IMR-90 (cell line): ENCODE measurements around the gene CSH1. TPM values are rescaled to one million over a fixed set of nuclear protein-coding genes. Genes with fewer than 3 reads are reported as not detected.
"Not testable (repeated sequence)": the region's sequence is repeated elsewhere in the genome, so short reads cannot be mapped to it uniquely, and the experiment has no call there.

ENCODE experiments used
- ATAC-seq: fragments of 200-7000 bp; cut with Tn5 transposase; 2 replicates; pipeline ENCODE4 v1.9.1; 2020; ENCODE audit warnings: low read depth, mild to moderate bottlenecking, moderate library complexity
- BruUV-seq: library from RNA; stranded (reverse); fragments of 400-500 nt; replicated peaks from 2 replicates; lab custom pipeline; 2021; lab: Mats Ljungman, UMichigan
- CTCF ChIA-PET: fragments of 300-600 bp; formaldehyde crosslinking; extraction: SDS; loops from one replicate; lab custom pipeline; 2021; ENCODE audit warnings: antibody characterized with exemption; lab: Yijun Ruan, JAX
- POLR2A ChIA-PET: fragments of 300-600 bp; sonication (Branson Sonifier 250); formaldehyde crosslinking; loops from one replicate; lab custom pipeline; 2022; ENCODE audit warnings: antibody characterized with exemption; ENCODE audit not compliant: unreplicated experiment; lab: Charles Lee
- DNase-seq: peaks from one replicate; pipeline ENCODE4 v3.0.0; 2013
- H2AFZ ChIP-seq: replicated peaks from 2 replicates; pipeline ENCODE3; 2013; ENCODE audit warnings: low read length, mild to moderate bottlenecking; ENCODE audit not compliant: poor library complexity
- H2AK5ac ChIP-seq: 2 replicates; pipeline ENCODE4 v1.6.1; 2013; ENCODE audit warnings: low read depth, low read length, inconsistent platforms
- H2AK9ac ChIP-seq: replicated peaks from 2 replicates; pipeline ENCODE3; 2013; ENCODE audit warnings: mild to moderate bottlenecking, low read depth, low read length, moderate library complexity; ENCODE audit not compliant: poor library complexity
- H2BK120ac ChIP-seq: 2 replicates; pipeline ENCODE4 v1.6.1; 2013; ENCODE audit warnings: low read depth, low read length, inconsistent platforms
- H2BK15ac ChIP-seq: 3 replicates; pipeline ENCODE4 v1.6.1; 2013; ENCODE audit warnings: low read depth, low read length, inconsistent platforms
- H2BK20ac ChIP-seq: 2 replicates; pipeline ENCODE4 v1.6.1; 2013; ENCODE audit warnings: low read depth, mild to moderate bottlenecking, inconsistent platforms, low read length, moderate library complexity
- H2BK5ac ChIP-seq: 2 replicates; pipeline ENCODE4 v1.6.1; 2013; ENCODE audit warnings: mild to moderate bottlenecking, low read depth, low read length, inconsistent platforms; ENCODE audit not compliant: poor library complexity, severe bottlenecking
- H3K14ac ChIP-seq: replicated peaks from 2 replicates; pipeline ENCODE4 v1.6.1; 2013; ENCODE audit warnings: low read depth, low read length, inconsistent platforms
- H3K18ac ChIP-seq: 2 replicates; pipeline ENCODE4 v1.6.1; 2013; ENCODE audit warnings: low read depth, low read length, control low read depth
- H3K23ac ChIP-seq: 2 replicates; pipeline ENCODE4 v1.6.1; 2013; ENCODE audit warnings: low read depth, low read length, inconsistent platforms
- H3K27ac ChIP-seq: 2 replicates; pipeline ENCODE4 v1.5.1; 2013; ENCODE audit warnings: mild to moderate bottlenecking, control low read depth, low read length; ENCODE audit not compliant: insufficient read depth
- H3K27me3 ChIP-seq: 2 replicates; pipeline ENCODE4 v1.6.1; 2013; ENCODE audit warnings: low read length; ENCODE audit not compliant: control insufficient read depth, insufficient read depth
- H3K36me3 ChIP-seq: 2 replicates; pipeline ENCODE4 v1.6.1; 2013; ENCODE audit warnings: low read length, mixed read lengths; ENCODE audit not compliant: control insufficient read depth, insufficient read depth
- H3K4ac ChIP-seq: 2 replicates; pipeline ENCODE4 v1.6.1; 2013; ENCODE audit warnings: low read depth, low read length, inconsistent platforms
- H3K4me1 ChIP-seq: 2 replicates; pipeline ENCODE4 v1.6.1; 2013; ENCODE audit warnings: low read length, mixed read lengths; ENCODE audit not compliant: control insufficient read depth, insufficient read depth
- H3K4me2 ChIP-seq: 2 replicates; pipeline ENCODE4 v1.6.1; 2013; ENCODE audit warnings: low read depth, mild to moderate bottlenecking, control low read depth, low read length, moderate library complexity
- H3K4me3 ChIP-seq: 2 replicates; pipeline ENCODE4 v1.5.1; 2013; ENCODE audit warnings: low read depth, mild to moderate bottlenecking, control low read depth, low read length, moderate library complexity; ENCODE audit not compliant: insufficient read depth
- H3K56ac ChIP-seq: 2 replicates; pipeline ENCODE4 v1.6.1; 2013; ENCODE audit warnings: low read length, inconsistent platforms; ENCODE audit not compliant: insufficient read depth; ENCODE audit errors: extremely low read depth
- H3K79me1 ChIP-seq, 2 experiments: 2 replicates each; pipeline ENCODE4 v1.6.1; 2013; ENCODE audit warnings: low read length in 2 of 2, inconsistent platforms in 1 of 2, low read depth in 1 of 2
- H3K9ac ChIP-seq: 2 replicates; pipeline ENCODE4 v1.6.1; 2013; ENCODE audit warnings: low read depth, low read length, control low read depth
- H3K9me1 ChIP-seq: 2 replicates; pipeline ENCODE4 v1.6.1; 2013; ENCODE audit warnings: low read length, inconsistent platforms; ENCODE audit not compliant: insufficient read depth
- H3K9me3 ChIP-seq: 2 replicates; pipeline ENCODE4 v1.6.1; 2013; ENCODE audit warnings: low read length; ENCODE audit not compliant: control insufficient read depth, insufficient read depth
- H4K20me1 ChIP-seq: 2 replicates; pipeline ENCODE4 v1.6.1; 2013; ENCODE audit warnings: low read length, inconsistent platforms; ENCODE audit not compliant: insufficient read depth
- H4K5ac ChIP-seq: 2 replicates; pipeline ENCODE4 v1.6.1; 2013; ENCODE audit warnings: mild to moderate bottlenecking, low read depth, low read length, control low read depth
- H4K8ac ChIP-seq, 2 experiments: 2 replicates each; pipeline ENCODE4 v1.6.1; 2013; ENCODE audit warnings: low read depth in 2 of 2, low read length in 2 of 2, control low read depth in 1 of 2, inconsistent platforms in 1 of 2
- H4K91ac ChIP-seq: 2 replicates; pipeline ENCODE4 v1.6.1; 2013; ENCODE audit warnings: low read depth, low read length, inconsistent platforms; ENCODE audit not compliant: insufficient read depth
- WGBS, 2 experiments: methylation state at CpG; one replicate each; pipeline versions ENCODE4 v1.1.5 to v1.1.7; 2013; ENCODE audit warnings: missing lambda C conversion rate in 2 of 2; ENCODE audit not compliant: insufficient read length in 1 of 2; ENCODE audit errors: extremely low coverage in 2 of 2; 5-methylcytosine and 5-hydroxymethylcytosine counted together
- dilution Hi-C: fragments of 300-500 bp; cut with HindIII; formaldehyde crosslinking; loops from one replicate; pipeline ENCODE4 v1.14.3; 2018; ENCODE audit warnings: low sequenced_read_pairs; ENCODE audit not compliant: unreplicated experiment
- in situ Hi-C: fragments of 300-500 bp; cut with MboI; formaldehyde crosslinking; loops from 3 replicates; pipeline ENCODE4 v1.14.3; 2019; ENCODE audit warnings: low sequenced_read_pairs, inconsistent platforms, mixed read lengths
- intact Hi-C: fragments of 100-400 bp; cut with micrococcal nuclease; formaldehyde crosslinking; loops from 2 replicates; pipeline ENCODE4 v1.10.0; 2022
- polyA plus RNA-seq, 3 experiments: library from polyadenylated mRNA; depleted of rRNA; stranded (reverse); fragments of >200 nt; gene quantifications; 2 replicates each; pipeline ENCODE4 v1.2.3, GENCODE V29; 2012; ENCODE audit warnings: low replicate concordance in 1 of 3
- total RNA-seq: library from RNA; depleted of rRNA; stranded (reverse); fragments of >200 nt; gene quantifications from 2 replicates; pipeline ENCODE4 v1.2.3, GENCODE V29; 2012

The CSH1 gene
- total and polyA plus RNA-seq, 2 of the 4 experiments (the other 2 are of a cell fraction) = not detected

- H3K9ac ChIP-seq, H4K91ac ChIP-seq, H2BK20ac ChIP-seq, H3K4me3 ChIP-seq, H2BK120ac ChIP-seq, H3K23ac ChIP-seq, CTCF ChIA-PET, H2AFZ ChIP-seq, POLR2A ChIA-PET, BruUV-seq, H3K79me1 ChIP-seq, H2BK5ac ChIP-seq, H3K9me1 ChIP-seq, ATAC-seq, in situ Hi-C loops, DNase-seq, H4K5ac ChIP-seq, H3K36me3 ChIP-seq, H3K27ac ChIP-seq, H3K4ac ChIP-seq, H3K4me2 ChIP-seq, intact Hi-C loops, H4K8ac ChIP-seq, H3K9me3 ChIP-seq, H4K20me1 ChIP-seq, dilution Hi-C loops, H2BK15ac ChIP-seq, H3K18ac ChIP-seq, H3K14ac ChIP-seq, H3K4me1 ChIP-seq, H2AK9ac ChIP-seq, H3K56ac ChIP-seq, H2AK5ac ChIP-seq: not testable (repeated sequence)
- H3K27me3 ChIP-seq = peaks cover 24% of the 10 kb centered on the region
- WGBS, 2 experiments = 100% methylated on average over 1 of the region's 9 CpGs; no CpG with 5 or more reads in 1 of the 2 experiments
Observed at GRCh38 chr17:63878413-63878812, 18.0 kb downstream of the CSH1 start.

DNA sequence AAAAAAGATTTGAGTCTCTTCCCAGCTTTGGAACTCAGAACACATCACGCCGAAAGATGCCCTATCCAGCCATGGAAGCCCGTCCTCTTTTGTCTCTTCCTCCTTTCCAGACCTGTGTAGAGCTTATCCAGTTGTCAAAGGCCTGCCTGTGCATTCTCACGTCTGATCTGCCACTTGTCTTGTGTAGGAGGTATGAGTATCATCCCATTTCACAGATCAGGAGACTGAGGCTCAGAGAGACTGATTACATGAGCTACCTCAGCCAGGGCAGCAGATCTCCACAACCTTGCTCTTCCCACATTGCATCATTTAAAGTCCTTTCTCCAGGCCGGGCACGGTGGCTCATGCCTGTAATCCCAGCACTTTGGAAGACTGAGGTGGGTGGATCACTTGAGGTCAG, 21.7 kb downstream of the CSH1 start:
- H3K14ac ChIP-seq, H3K4me3 ChIP-seq, H4K5ac ChIP-seq, H2AK9ac ChIP-seq, H3K18ac ChIP-seq, H3K27ac ChIP-seq, H2AK5ac ChIP-seq, POLR2A ChIA-PET, H3K4ac ChIP-seq, H3K56ac ChIP-seq, in situ Hi-C loops, H2BK120ac ChIP-seq, H2BK15ac ChIP-seq, H3K79me1 ChIP-seq, H2BK20ac ChIP-seq, H2BK5ac ChIP-seq, H4K20me1 ChIP-seq, H3K4me2 ChIP-seq, BruUV-seq, H3K23ac ChIP-seq, intact Hi-C loops, H4K8ac ChIP-seq, H3K9me3 ChIP-seq, H3K9ac ChIP-seq, H2AFZ ChIP-seq, H3K4me1 ChIP-seq, dilution Hi-C loops, ATAC-seq, H3K9me1 ChIP-seq, DNase-seq, H4K91ac ChIP-seq, H3K36me3 ChIP-seq: not testable (repeated sequence)
- WGBS, 2 experiments = no CpG with 5 or more reads among the region's 6 CpGs
- CTCF ChIA-PET = interaction anchor here (0.6 kb wide), 1 partner anchor 31 kb away, joined by 5 read pairs; no protein-coding TSS in a partner anchor
- H3K27me3 ChIP-seq = peaks cover 17% of the 10 kb centered on the region
